Astrocyte (in vitro differentiated cells and primary cell): ENCODE measurements around the gene FUOM.

ENCODE experiments used
- CTCF ChIP-seq: IDR thresholded peaks from 2 replicates; pipeline ENCODE4 v1.5.1; 2011; ENCODE audit warnings: low read depth, mild to moderate bottlenecking, inconsistent platforms, low read length, moderate library complexity; ENCODE audit not compliant: insufficient read depth
- EZH2 ChIP-seq: IDR thresholded peaks from 2 replicates; pipeline ENCODE4 v1.6.1; 2012; ENCODE audit warnings: mild to moderate bottlenecking, low read length, inconsistent platforms; ENCODE audit not compliant: insufficient read depth

- no peak for TF ChIP-seq CTCF
- TF ChIP-seq EZH2: no peak
These were observed 47.5 kb upstream of the FUOM start for GRCh38 chr10:133405272-133405671.
